Memory B cell (primary cell): ENCODE measurements around the gene OR8A1.

ENCODE experiments used
- ATAC-seq: fragments of 150-1000 bp; cut with Tn5 transposase; 2 replicates; pipeline ENCODE4 v1.10.0; 2021; ENCODE audit warnings: low read depth, mild to moderate bottlenecking, moderate library complexity
- DNase-seq, 2 donors: peaks; one replicate each; pipeline ENCODE4 v3.0.0; 2022; ENCODE audit warnings: low spot score in 2 of 2
- H3K27ac Mint-ChIP-seq: one replicate; pipeline ENCODE4 v1.8.0; 2022; ENCODE audit warnings: mild to moderate bottlenecking, moderate library complexity, mixed read lengths
- H3K27me3 Mint-ChIP-seq: one replicate; pipeline ENCODE4 v1.8.0; 2022; ENCODE audit warnings: mixed read lengths
- H3K36me3 Mint-ChIP-seq: one replicate; pipeline ENCODE4 v1.8.0; 2022; ENCODE audit warnings: mild to moderate bottlenecking, mixed read lengths
- H3K4me1 Mint-ChIP-seq: one replicate; pipeline ENCODE4 v1.8.0; 2022; ENCODE audit warnings: mixed read lengths
- H3K4me3 Mint-ChIP-seq: one replicate; pipeline ENCODE4 v1.8.0; 2022; ENCODE audit warnings: mild to moderate bottlenecking, moderate library complexity, mixed read lengths
- H3K9me3 Mint-ChIP-seq: one replicate; pipeline ENCODE4 v1.8.0; 2022; ENCODE audit warnings: mixed read lengths

Gene OR8A1

DNA sequence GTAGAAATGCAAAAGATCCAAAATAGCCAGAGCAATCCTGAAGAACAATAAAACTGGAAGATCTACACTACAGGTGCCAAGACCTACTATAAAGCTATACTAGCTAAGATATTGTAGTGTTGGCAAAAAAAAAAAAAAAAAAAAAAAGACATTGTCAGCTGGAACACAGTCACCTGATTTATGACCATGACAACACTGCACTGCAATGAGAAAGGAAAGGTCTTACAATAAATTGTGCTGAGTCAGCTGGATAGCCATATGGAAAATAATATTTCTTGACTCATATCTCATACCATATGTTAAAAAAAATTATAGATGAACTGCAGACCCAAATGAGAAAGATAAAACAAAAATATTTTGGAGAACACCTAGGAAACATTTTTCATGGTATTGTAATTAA, 38.4 kb downstream of the OR8A1 start:
- H3K4me3 Mint-ChIP-seq: no peak overlapping the region
- ATAC-seq: no peak
- no peaks in the 10 kb centered on the region for H3K36me3 Mint-ChIP-seq

DNA sequence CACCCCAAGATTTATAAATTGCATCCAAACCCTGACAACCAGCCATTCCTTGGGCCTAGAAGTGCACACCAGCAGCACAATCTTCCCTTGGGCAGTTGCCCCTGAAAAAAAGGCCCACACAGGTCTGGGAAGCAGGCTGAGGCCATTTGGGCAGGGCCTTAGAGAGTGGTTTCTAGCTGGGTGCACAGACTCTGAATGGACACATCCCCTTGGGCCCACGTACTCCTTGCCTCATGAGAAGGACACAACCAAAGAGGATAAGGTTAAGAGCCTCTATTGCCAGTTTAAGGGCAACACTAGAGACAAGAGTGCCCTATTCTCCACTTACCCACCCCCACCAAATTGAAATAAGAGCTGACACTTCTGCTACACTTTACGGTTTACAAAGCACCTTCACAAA, 40.5 kb downstream of the OR8A1 start:
- peaks cover 4% of the 10 kb centered on the region for H3K27me3 Mint-ChIP-seq
- H3K27ac Mint-ChIP-seq: no peak overlapping the region
- peaks cover 2% of the 10 kb centered on the region for H3K4me1 Mint-ChIP-seq
- DNase-seq: no peak
- H3K9me3 Mint-ChIP-seq: no peaks in the 10 kb centered on the region
- ATAC-seq: no peak
- no peak overlapping the region for H3K4me3 Mint-ChIP-seq
- no peaks in the 10 kb centered on the region for H3K36me3 Mint-ChIP-seq

More for the DNA sequence above, 38.4 kb downstream of the OR8A1 start:
- no peak for DNase-seq
- Mint-ChIP-seq H3K27ac (no peak overlapping the region), H3K27me3 (peaks cover 2% of the 10 kb centered on the region), H3K4me1 (peaks cover 2% of the 10 kb centered on the region), H3K9me3 (no peaks in the 10 kb centered on the region)

DNA sequence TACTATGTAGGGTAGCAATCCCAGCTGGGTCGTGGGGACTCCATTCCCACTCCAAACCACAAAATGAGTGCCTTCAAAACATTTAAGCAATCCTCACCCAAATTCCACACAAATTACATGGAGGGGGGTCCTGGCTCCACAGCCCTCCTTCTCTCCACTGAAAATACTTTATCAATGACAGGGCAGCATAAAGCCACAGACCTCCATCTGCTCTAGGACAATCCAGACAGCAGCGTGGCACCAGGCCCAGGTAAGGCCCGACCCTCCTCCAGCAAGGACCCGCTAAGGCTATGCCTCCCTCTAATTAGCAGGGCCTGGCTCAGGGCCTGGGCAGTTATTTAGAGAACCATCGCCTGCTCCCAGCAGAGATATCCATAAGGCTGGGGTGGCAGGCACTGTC, 41.3 kb downstream of the OR8A1 start, which contains the start of gene PANX3:
PANX3 (plus strand) TSS at position 365 of the 400 bp plus-strand sequence. CDS start 129 bp downstream, outside the sequence.
- H3K9me3 Mint-ChIP-seq: no peaks in the 10 kb centered on the region
- no peaks in the 10 kb centered on the region for H3K36me3 Mint-ChIP-seq
- H3K4me3 Mint-ChIP-seq: no peak within 1 kb of the TSS
- no peak for ATAC-seq
- H3K4me1 Mint-ChIP-seq: no peaks in the 10 kb centered on the region
- no peak for DNase-seq
- no peak within 1 kb of the TSS for H3K27ac Mint-ChIP-seq
- peaks cover 4% of the 10 kb centered on the region for H3K27me3 Mint-ChIP-seq

DNA sequence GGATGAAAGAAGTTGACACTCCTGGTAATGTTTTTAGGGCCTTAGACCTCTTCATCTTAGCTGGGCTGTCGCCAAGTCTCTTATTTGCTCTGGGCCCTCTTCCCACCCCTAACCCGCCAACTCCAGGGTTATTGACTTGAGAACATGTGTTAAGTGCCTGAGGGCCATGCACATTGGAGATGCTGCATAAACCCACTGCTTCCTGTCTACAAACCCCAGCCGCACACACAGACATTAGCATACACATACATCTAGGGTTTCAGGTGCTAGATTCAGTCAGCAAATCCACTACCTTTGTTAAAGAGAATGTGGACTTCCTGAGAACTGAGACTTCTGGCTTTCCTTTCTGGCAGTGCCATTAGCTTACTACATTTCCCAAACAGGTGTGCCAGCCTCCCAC, 42.2 kb downstream of the OR8A1 start:
- no peak for ATAC-seq

DNA sequence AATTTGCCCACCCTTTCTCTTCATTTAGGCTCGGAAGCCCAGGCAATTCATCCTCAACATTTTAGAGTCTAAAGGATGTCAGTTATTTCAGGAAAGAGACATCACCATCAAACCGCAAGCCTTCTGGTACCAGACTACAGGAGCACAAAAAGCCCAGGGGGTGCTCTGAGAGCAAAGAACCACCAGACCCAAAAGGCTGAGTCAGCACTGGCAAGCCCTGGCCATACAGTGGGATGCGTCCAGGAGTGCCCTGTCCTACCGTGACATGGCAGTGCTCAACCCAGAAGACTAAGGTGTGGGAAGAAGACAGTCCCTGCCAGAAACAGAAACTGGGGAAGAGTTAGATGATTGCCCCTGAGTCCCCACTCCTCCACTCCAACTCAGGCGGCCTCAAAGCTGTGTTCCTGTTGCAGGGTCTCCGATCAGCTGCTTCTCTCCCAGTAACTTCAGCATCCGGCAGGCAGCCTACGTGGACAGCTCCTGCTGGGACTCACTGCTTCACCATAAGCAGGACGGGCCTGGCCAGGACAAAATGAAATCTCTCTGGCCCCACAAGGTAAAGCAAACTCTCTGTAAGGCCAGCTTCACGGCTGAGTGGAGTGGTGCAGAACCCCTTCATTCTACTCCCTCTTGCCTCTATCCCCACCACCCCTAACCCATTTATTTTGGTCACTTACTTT, 42.9 kb downstream of the OR8A1 start:
- no peaks in the 10 kb centered on the region for H3K36me3 Mint-ChIP-seq
- no peak for ATAC-seq
- H3K27ac Mint-ChIP-seq: no peak overlapping the region
- no peaks in the 10 kb centered on the region for H3K4me1 Mint-ChIP-seq
- H3K9me3 Mint-ChIP-seq: no peaks in the 10 kb centered on the region
- no peak overlapping the region for H3K4me3 Mint-ChIP-seq
- H3K27me3 Mint-ChIP-seq: peaks cover 7% of the 10 kb centered on the region
- DNase-seq: no peak

More for the DNA sequence above, 42.2 kb downstream of the OR8A1 start:
- Mint-ChIP-seq H3K4me3 (no peak overlapping the region), H3K36me3 (no peaks in the 10 kb centered on the region), H3K27me3 (peaks cover 4% of the 10 kb centered on the region), H3K4me1 (no peaks in the 10 kb centered on the region), H3K27ac (no peak overlapping the region), H3K9me3 (no peaks in the 10 kb centered on the region)
- no peak for DNase-seq

DNA sequence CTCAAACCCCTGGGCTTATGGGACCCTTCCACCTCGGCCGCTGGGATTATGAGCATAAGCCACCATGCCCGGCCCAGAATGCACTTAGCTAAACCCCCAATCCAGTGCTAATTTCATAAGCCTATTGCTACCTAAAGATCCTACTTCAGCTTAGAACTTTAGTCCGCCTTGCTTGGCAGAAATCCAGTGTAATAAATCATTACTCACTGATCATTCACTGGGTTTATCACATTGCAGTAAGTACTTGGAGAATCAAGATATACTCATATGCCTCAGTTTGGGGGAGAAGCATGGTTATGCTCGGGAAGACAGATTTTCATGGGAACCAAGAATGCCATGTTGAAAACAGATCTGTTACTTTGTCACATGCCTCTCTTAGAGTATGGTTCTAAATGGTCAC, 49.1 kb downstream of the OR8A1 start:
- Mint-ChIP-seq H3K4me1 (peaks cover 8% of the 10 kb centered on the region), H3K27ac (no peak overlapping the region), H3K9me3 (no peaks in the 10 kb centered on the region), H3K4me3 (no peak overlapping the region), H3K36me3 (no peaks in the 10 kb centered on the region), H3K27me3 (peaks cover 11% of the 10 kb centered on the region)
- DNase-seq (no peak), ATAC-seq (no peak)
